ENCODE data around the gene ZNF383.

Gene ZNF383

DNA sequence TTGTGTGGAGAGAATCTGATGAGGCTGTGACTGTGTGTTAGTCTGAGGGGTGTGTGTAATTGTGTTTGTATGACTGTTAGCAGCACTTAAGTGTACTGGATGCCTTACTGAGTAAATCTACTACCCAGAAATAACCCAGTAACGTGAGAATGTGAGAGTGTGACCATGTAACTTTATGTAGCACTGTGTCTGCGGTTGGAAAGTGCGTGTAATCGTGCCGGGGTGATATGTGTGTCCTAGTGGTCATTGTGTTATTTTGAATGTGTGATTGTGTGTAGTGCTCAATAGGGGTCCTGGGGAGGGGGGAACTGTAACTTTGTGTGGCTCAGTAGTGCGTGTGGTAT, 550 bp downstream of the ZNF383 start (continued):
- TF ChIP-seq, protein P1, sequence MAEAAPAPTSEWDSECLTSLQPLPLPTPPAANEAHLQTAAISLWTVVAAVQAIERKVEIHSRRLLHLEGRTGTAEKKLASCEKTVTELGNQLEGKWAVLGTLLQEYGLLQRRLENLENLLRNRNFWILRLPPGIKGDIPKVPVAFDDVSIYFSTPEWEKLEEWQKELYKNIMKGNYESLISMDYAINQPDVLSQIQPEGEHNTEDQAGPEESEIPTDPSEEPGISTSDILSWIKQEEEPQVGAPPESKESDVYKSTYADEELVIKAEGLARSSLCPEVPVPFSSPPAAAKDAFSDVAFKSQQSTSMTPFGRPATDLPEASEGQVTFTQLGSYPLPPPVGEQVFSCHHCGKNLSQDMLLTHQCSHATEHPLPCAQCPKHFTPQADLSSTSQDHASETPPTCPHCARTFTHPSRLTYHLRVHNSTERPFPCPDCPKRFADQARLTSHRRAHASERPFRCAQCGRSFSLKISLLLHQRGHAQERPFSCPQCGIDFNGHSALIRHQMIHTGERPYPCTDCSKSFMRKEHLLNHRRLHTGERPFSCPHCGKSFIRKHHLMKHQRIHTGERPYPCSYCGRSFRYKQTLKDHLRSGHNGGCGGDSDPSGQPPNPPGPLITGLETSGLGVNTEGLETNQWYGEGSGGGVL (tag by site-specific recombination; IDR thresholded peaks at IDR 0.05): no peak
- TF ChIP-seq ZNF76 (tag by site-specific recombination; IDR thresholded peaks at IDR 0.05; ENCODE audit: borderline replicate concordance, low read depth) (no peak), ZNF521 (tag by site-specific recombination; IDR thresholded peaks at IDR 0.05) (no peak), ZNF701 (tag by site-specific recombination; IDR thresholded peaks at IDR 0.05) (no peak), ZNF148 (tag by site-specific recombination; IDR thresholded peaks at IDR 0.05; ENCODE audit: borderline replicate concordance) (peak; percentile 9; the same call in 1 of the 2 replicates), ZNF664 (tag by site-specific recombination; IDR thresholded peaks at IDR 0.05) (no peak), ZNF132 (tag by site-specific recombination; IDR thresholded peaks at IDR 0.05; ENCODE audit: borderline replicate concordance) (no peak), ZNF596 (tag by site-specific recombination; IDR thresholded peaks at IDR 0.05) (no peak), ZNF157 (tag by site-specific recombination; IDR thresholded peaks at IDR 0.05) (peak; percentile 96), KLF9 (tag by site-specific recombination; IDR thresholded peaks at IDR 0.05; ENCODE audit: low read depth) (0 out of 2 replicates have a peak, but pooled peaks have one; percentile 44), SCRT2 (tag by site-specific recombination; IDR thresholded peaks at IDR 0.05) (no peak), ZNF202 (tag by site-specific recombination; IDR thresholded peaks at IDR 0.05; ENCODE audit: borderline replicate concordance) (no peak), ZNF837 (tag by site-specific recombination; IDR thresholded peaks at IDR 0.05) (no peak), WT1 (tag by site-specific recombination; IDR thresholded peaks at IDR 0.05) (no peak; the same call in 1 of the 2 replicates), ZBTB11 (tag by site-specific recombination; conservative IDR thresholded peaks at IDR 0.05; ENCODE audit: low read depth) (no peak), KLF16 (tag by site-specific recombination; IDR thresholded peaks at IDR 0.05) (no peak; the same call in 1 of the 2 replicates), ZNF2 (tag by site-specific recombination; IDR thresholded peaks at IDR 0.05) (no peak; the same call in 1 of the 2 replicates), TRIM28 (IDR thresholded peaks at IDR 0.05; ENCODE audit: borderline replicate concordance, low read length) (no peak), ZBTB10 (tag by site-specific recombination; IDR thresholded peaks at IDR 0.05) (peak; percentile 11; the same call in 1 of the 2 replicates), ZNF529 (tag by site-specific recombination; IDR thresholded peaks at IDR 0.05; ENCODE audit: insufficient replicate concordance) (no peak), ZBTB48 (tag by site-specific recombination; IDR thresholded peaks at IDR 0.05) (0 out of 2 replicates have a peak, but pooled peaks have one; percentile 3), OVOL3 (tag by site-specific recombination; IDR thresholded peaks at IDR 0.05) (no peak), ZNF791 (tag by site-specific recombination; IDR thresholded peaks at IDR 0.05) (no peak), ZNF274 (IDR thresholded peaks at IDR 0.05; ENCODE audit: low read length) (no peak), ZNF274 (tag by site-specific recombination; IDR thresholded peaks at IDR 0.05; ENCODE audit: borderline replicate concordance) (peak; percentile 53; the same call in 1 of the 2 replicates), ZNF354C (tag by site-specific recombination; IDR thresholded peaks at IDR 0.05; ENCODE audit: borderline replicate concordance, low read depth) (no peak), ZNF843 (tag by site-specific recombination; IDR thresholded peaks at IDR 0.05) (no peak; the same call in 1 of the 2 replicates), ZFP69B (tag by site-specific recombination; IDR thresholded peaks at IDR 0.05) (no peak)
- TF ChIP-seq, protein P2, sequence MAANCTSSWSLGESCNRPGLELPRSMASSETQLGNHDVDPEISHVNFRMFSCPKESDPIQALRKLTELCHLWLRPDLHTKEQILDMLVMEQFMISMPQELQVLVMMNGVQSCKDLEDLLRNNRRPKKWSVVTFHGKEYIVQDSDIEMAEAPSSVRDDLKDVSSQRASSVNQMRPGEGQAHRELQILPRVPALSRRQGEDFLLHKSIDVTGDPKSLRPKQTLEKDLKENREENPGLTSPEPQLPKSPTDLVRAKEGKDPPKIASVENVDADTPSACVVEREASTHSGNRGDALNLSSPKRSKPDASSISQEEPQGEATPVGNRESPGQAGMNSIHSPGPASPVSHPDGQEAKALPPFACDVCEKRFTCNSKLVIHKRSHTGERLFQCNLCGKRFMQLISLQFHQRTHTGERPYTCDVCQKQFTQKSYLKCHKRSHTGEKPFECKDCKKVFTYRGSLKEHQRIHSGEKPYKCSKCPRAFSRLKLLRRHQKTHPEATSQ (tag by site-specific recombination; IDR thresholded peaks at IDR 0.05): no peak
